GM19023 (cell line): ENCODE data around the gene RGL3.
"Not testable (repeated sequence)": the region's sequence is repeated elsewhere in the genome, so short reads cannot be mapped to it uniquely, and the experiment has no call there.

ENCODE experiments used
- ATAC-seq: cut with Tn5 transposase; IDR thresholded peaks from one replicate; pipeline ENCODE4 v1.9.1; 2021; ENCODE audit warnings: mild to moderate bottlenecking, moderate library complexity; ENCODE audit not compliant: unreplicated experiment

RGL3 gene

GRCh38 chr19:11421371-11422098, 2.4 kb upstream of the RGL3 start:
- ATAC-seq = no peak

- no peak for ATAC-seq
Measured at GRCh38 chr19:11420429-11421370, 1.6 kb upstream of the RGL3 start.

GRCh38 chr19:11418094-11418548, 993 bp downstream of the RGL3 start:
- ATAC-seq = no peak

GRCh38 chr19:11416346-11417052, 2.6 kb downstream of the RGL3 start:
- ATAC-seq = no peak

GRCh38 chr19:11414544-11414943, 4.6 kb downstream of the RGL3 start:
- ATAC-seq = no peak

- ATAC-seq = no peak
Measured at GRCh38 chr19:11410682-11411081, 8.4 kb downstream of the RGL3 start.

- no peak for ATAC-seq
Measured at GRCh38 chr19:11408591-11408990, 10.5 kb downstream of the RGL3 start.

GRCh38 chr19:11406703-11407236, 12.3 kb downstream of the RGL3 start:
- not testable (repeated sequence) for ATAC-seq

GRCh38 chr19:11405846-11406643, 13.1 kb downstream of the RGL3 start:
- no peak for ATAC-seq

- ATAC-seq = no peak
Measured at GRCh38 chr19:11404588-11405222, 14.4 kb downstream of the RGL3 start.

- no peak for ATAC-seq
Measured at GRCh38 chr19:11401808-11402543, 17.1 kb downstream of the RGL3 start.

- ATAC-seq = no peak
Measured at GRCh38 chr19:11400798-11401197, 18.3 kb downstream of the RGL3 start.

- no peak for ATAC-seq
Measured at GRCh38 chr19:11399667-11400066, 19.4 kb downstream of the RGL3 start.

GRCh38 chr19:11397089-11397610, 22.0 kb downstream of the RGL3 start:
- no peak for ATAC-seq

- no peak for ATAC-seq
Measured at GRCh38 chr19:11390933-11391680, 28.0 kb downstream of the RGL3 start.

- no peak for ATAC-seq
Measured at GRCh38 chr19:11390359-11390758, 28.8 kb downstream of the RGL3 start.

GRCh38 chr19:11387162-11388034, 31.7 kb downstream of the RGL3 start:
- ATAC-seq = no peak
